Stimulated activated CD4-positive, alpha-beta T cell treated with anti-CD3 and anti-CD28 coated beads, Interleukin-1b, Interleukin-23, amount 100 ng/mL, for 1 hour (primary cell): ENCODE measurements around the gene NPNT.

Experiments used
- DNase-seq, 2 donors: peaks; one replicate each; pipeline ENCODE4 v3.0.0-alpha.2; 2020; ENCODE audit warnings: low read depth in 2 of 2

Gene NPNT

GRCh38 chr4:105912633-105913032 is 17.4 kb downstream of the NPNT start:
- DNase-seq, result no peak

- DNase-seq, result no peak
Observed at GRCh38 chr4:105917171-105917685, 22.0 kb downstream of the NPNT start.

- no peak for DNase-seq
Observed at GRCh38 chr4:105921301-105921700, 26.0 kb downstream of the NPNT start.

GRCh38 chr4:105923497-105924238 is 28.4 kb downstream of the NPNT start:
- DNase-seq, result no peak

GRCh38 chr4:105924341-105924740 is 29.1 kb downstream of the NPNT start:
- DNase-seq, result no peak

- DNase-seq, result no peak
Observed at GRCh38 chr4:105930698-105931097, 35.4 kb downstream of the NPNT start.

- no peak for DNase-seq
Observed at GRCh38 chr4:105933083-105933482, 37.8 kb downstream of the NPNT start.

- no peak for DNase-seq
Observed at GRCh38 chr4:105934386-105934785, 39.1 kb downstream of the NPNT start.

GRCh38 chr4:105936901-105937300 is 41.6 kb downstream of the NPNT start:
- no peak for DNase-seq

- no peak for DNase-seq
Observed at GRCh38 chr4:105937759-105938158, 42.5 kb downstream of the NPNT start.

GRCh38 chr4:105943234-105943633 is 48.0 kb downstream of the NPNT start:
- no peak for DNase-seq

- no peak for DNase-seq
Observed at GRCh38 chr4:105944540-105944939, 49.3 kb downstream of the NPNT start.

GRCh38 chr4:105946771-105947170 is 51.5 kb downstream of the NPNT start:
- no peak for DNase-seq

GRCh38 chr4:105950701-105951100 is 55.4 kb downstream of the NPNT start:
- DNase-seq, result no peak

- DNase-seq, result no peak
Observed at GRCh38 chr4:105951198-105951597, 55.9 kb downstream of the NPNT start.

- DNase-seq, result no peak
Observed at GRCh38 chr4:105952591-105952990, 57.3 kb downstream of the NPNT start.

- no peak for DNase-seq
Observed at GRCh38 chr4:105956569-105956968, 61.3 kb downstream of the NPNT start.

- no peak for DNase-seq
Observed at GRCh38 chr4:105957680-105958079, 62.4 kb downstream of the NPNT start.

GRCh38 chr4:105963461-105964400 is 68.5 kb downstream of the NPNT start:
- DNase-seq, result no peak

GRCh38 chr4:105965183-105965800 is 70.0 kb downstream of the NPNT start:
- no peak for DNase-seq

GRCh38 chr4:105966051-105966450 is 70.8 kb downstream of the NPNT start:
- DNase-seq, result no peak

GRCh38 chr4:105967058-105967658 is 71.9 kb downstream of the NPNT start:
- no peak for DNase-seq
